ENCODE measurements around the gene CNN3. TPM values are rescaled to one million over a fixed set of nuclear protein-coding genes. Genes with fewer than 3 reads are reported as not detected.
A peak's percentile ranks its signal among the peaks of the same experiment; 100 is the strongest.

Gene CNN3
- total RNA-seq = 1 to 10 TPM; 1.6 TPM

DNA sequence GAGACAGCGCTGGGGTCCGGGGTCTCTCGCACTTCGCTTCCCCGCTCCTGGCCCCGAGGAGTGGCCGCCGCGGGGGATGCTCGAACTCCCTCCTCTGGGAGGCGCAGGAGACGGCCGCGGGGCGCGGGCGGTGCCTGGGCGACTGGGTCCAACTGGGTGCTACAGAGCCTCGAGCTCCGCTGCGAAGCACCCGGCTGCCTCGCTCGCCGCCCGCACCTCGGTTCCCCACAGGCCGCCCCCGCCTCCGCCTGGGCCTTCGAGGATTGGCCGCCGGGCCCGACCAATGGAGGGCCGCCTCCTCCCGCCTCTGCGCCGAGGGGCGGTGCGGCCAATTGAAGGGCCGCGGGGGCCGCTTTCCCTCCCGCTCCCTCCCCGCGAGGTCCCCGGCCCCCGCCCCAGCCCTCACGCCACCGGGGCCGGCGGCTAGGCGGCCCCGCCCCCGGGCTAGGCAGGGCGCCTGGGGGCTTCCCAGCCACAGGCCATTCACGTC, at the start of gene CNN3:
TSS of gene CNN3 (minus strand) at position 196 of the 490 bp plus-strand sequence. CDS start 216 bp downstream, outside the sequence.
- H3K27me3 Mint-ChIP-seq = peaks cover 59% of the 10 kb centered on the region
- ChIA-PET POLR2A (no interaction called here), CTCF (no interaction called here)
- H3K9me3 Mint-ChIP-seq = no peaks in the 10 kb centered on the region
- no peak within 1 kb of the TSS for H3K27ac Mint-ChIP-seq
- peak; percentile 46 for DNase-seq
- H3K4me3 Mint-ChIP-seq = peak within 1 kb of the TSS; percentile 69
- peaks cover 15% of the 10 kb centered on the region for H3K4me1 Mint-ChIP-seq
- peaks cover 3% of the 10 kb centered on the region for H3K36me3 Mint-ChIP-seq (ENCODE audit: low read depth)

DNA sequence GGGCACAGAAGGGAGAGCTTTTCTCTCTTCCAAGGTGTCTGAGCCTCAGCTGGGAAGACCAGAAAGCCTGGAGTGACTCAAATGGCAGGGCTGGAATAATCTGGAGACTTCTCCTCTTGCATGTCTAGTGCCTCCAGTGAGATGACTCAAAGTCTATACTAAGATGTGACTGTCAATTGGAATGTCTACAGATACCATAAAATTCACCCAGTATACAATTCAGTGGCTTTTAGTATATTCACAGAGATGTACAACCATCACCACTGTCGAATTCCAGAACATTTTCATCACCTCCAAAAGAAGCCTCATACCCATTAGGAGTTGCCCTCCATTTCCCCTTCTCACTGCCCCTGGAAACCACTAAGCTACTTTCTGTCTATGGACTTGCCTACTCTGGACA, 47.9 kb upstream of the CNN3 start:
- POLR2A ChIA-PET = no interaction called here
- Mint-ChIP-seq H3K36me3 (ENCODE audit: low read depth) (no peaks in the 10 kb centered on the region), H3K9me3 (no peaks in the 10 kb centered on the region), H3K27ac (no peak overlapping the region), H3K27me3 (no peaks in the 10 kb centered on the region), H3K4me3 (no peak overlapping the region), H3K4me1 (peaks cover 3% of the 10 kb centered on the region)
- CTCF ChIA-PET = no interaction called here
- no peak for DNase-seq

- H3K27ac Mint-ChIP-seq = no peak overlapping the region
- H3K9me3 Mint-ChIP-seq = no peaks in the 10 kb centered on the region
- no peaks in the 10 kb centered on the region for H3K27me3 Mint-ChIP-seq
- H3K4me1 Mint-ChIP-seq = peaks cover under 1% of the 10 kb centered on the region
- CTCF ChIA-PET = interaction anchor here (0.7 kb wide), 1 partner anchor 87 kb away, joined by 3 read pairs; no protein-coding TSS in a partner anchor
- H3K36me3 Mint-ChIP-seq (ENCODE audit: low read depth) = no peaks in the 10 kb centered on the region
- no peak for DNase-seq
- POLR2A ChIA-PET = no interaction called here
- H3K4me3 Mint-ChIP-seq = no peak overlapping the region
Observed at GRCh38 chr1:94974241-94974640, 47.3 kb upstream of the CNN3 start.

DNA sequence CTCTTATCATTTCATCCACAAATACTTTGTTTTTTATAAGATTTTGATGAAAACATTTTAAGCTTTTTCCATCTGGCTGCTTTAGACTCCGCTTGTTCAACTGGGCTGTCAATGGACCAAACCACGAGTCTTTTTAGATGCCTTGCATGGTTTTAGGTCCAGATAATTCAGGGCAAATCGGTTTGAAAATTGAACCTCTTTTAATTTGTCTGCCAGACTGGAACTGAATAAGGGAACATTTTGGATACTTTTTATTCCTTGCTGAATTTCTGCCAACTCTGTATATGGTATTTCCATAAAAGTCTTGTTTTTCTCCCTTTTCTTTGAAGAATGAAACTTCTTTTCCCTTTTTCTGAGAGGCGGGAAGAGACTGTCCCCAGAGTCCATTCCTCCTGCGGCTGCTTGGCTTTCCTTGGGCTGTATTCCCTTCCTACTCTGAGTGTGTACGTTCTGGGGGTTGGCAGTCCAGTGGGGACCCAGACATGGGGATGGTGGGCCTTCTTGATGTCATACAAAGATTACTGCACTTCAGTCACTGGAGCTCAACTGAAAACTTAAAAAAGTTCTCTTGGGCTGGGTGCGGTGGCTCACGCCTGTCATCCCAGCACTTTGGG, 46.5 kb upstream of the CNN3 start:
- DNase-seq = no peak
- H3K9me3 Mint-ChIP-seq = no peaks in the 10 kb centered on the region
- H3K36me3 Mint-ChIP-seq (ENCODE audit: low read depth) = no peaks in the 10 kb centered on the region
- H3K4me1 Mint-ChIP-seq = no peaks in the 10 kb centered on the region
- CTCF ChIA-PET = interaction anchor here (0.7 kb wide), 1 partner anchor 129 kb away, joined by 3 read pairs; no protein-coding TSS in a partner anchor
- POLR2A ChIA-PET = no interaction called here
- no peak overlapping the region for H3K4me3 Mint-ChIP-seq
- H3K27ac Mint-ChIP-seq = no peak overlapping the region
- no peaks in the 10 kb centered on the region for H3K27me3 Mint-ChIP-seq

DNA sequence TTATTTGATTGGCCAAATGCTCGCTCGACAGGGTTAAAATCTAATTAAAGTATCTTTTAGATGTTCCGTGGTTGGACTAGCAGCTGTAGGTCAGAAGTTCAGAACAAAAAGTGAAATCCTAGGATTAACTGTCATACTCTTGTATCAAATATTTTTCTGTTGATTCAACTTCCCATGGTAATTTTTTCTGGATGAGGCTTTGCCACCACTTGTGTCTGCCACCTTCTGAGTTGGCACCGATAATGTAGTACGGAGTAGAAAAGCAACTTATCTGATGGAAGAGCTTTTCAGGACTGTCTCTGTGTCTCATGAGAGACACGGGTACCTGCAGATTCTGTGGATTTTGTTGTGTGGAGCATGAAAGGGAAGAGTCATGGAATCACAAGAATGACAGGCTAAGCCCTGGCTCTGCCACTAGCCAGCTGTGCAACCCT, 44.6 kb upstream of the CNN3 start:
- no peaks in the 10 kb centered on the region for H3K4me1 Mint-ChIP-seq
- DNase-seq = no peak
- H3K4me3 Mint-ChIP-seq = no peak overlapping the region
- ChIA-PET POLR2A (no interaction called here), CTCF (no interaction called here)
- H3K27me3 Mint-ChIP-seq = no peaks in the 10 kb centered on the region
- no peak overlapping the region for H3K27ac Mint-ChIP-seq
- no peaks in the 10 kb centered on the region for H3K9me3 Mint-ChIP-seq
- no peaks in the 10 kb centered on the region for H3K36me3 Mint-ChIP-seq (ENCODE audit: low read depth)

GRCh38 chr1:94970783-94971182, 43.9 kb upstream of the CNN3 start:
- H3K27ac Mint-ChIP-seq = no peak overlapping the region
- no peaks in the 10 kb centered on the region for H3K36me3 Mint-ChIP-seq (ENCODE audit: low read depth)
- no peak overlapping the region for H3K4me3 Mint-ChIP-seq
- H3K9me3 Mint-ChIP-seq = no peaks in the 10 kb centered on the region
- no peaks in the 10 kb centered on the region for H3K4me1 Mint-ChIP-seq
- no peaks in the 10 kb centered on the region for H3K27me3 Mint-ChIP-seq
- no peak for DNase-seq
- ChIA-PET POLR2A (no interaction called here), CTCF (no interaction called here)

DNA sequence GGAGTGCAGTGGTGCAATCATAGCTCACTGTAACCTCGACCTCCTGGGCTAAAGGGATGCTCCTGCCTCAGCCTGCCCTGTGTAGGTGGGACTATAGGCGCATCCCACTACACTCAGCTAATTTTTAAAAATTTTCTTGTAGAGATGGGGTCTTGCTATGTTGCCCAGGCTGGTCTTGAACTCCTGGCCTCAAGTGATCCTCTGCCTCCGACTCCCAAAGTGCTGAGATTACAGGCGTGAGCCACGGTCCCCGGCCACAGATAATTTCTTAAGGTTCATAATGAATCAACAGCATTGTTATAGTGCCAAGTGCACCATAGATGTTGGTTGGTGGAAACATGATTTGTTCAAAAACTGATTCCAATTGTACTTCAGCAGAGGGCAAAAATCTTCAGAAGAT, 42.2 kb upstream of the CNN3 start:
- H3K4me3 Mint-ChIP-seq = no peak overlapping the region
- no peaks in the 10 kb centered on the region for H3K27me3 Mint-ChIP-seq
- no peak for DNase-seq
- no peaks in the 10 kb centered on the region for H3K9me3 Mint-ChIP-seq
- H3K4me1 Mint-ChIP-seq = no peaks in the 10 kb centered on the region
- H3K27ac Mint-ChIP-seq = no peak overlapping the region
- H3K36me3 Mint-ChIP-seq (ENCODE audit: low read depth) = no peaks in the 10 kb centered on the region
- ChIA-PET POLR2A (no interaction called here), CTCF (no interaction called here)

- H3K27ac Mint-ChIP-seq = no peak overlapping the region
- no peak overlapping the region for H3K4me3 Mint-ChIP-seq
- DNase-seq = no peak
- H3K36me3 Mint-ChIP-seq (ENCODE audit: low read depth) = no peaks in the 10 kb centered on the region
- no peaks in the 10 kb centered on the region for H3K9me3 Mint-ChIP-seq
- H3K27me3 Mint-ChIP-seq = no peaks in the 10 kb centered on the region
- peaks cover 5% of the 10 kb centered on the region for H3K4me1 Mint-ChIP-seq
- POLR2A ChIA-PET = no interaction called here
- CTCF ChIA-PET = interaction anchor here (1.6 kb wide), 1 partner anchor 16 kb away, joined by 3 read pairs; no protein-coding TSS in a partner anchor
Observed at GRCh38 chr1:94966033-94966432, 39.1 kb upstream of the CNN3 start.

GRCh38 chr1:94963864-94964263, 37.0 kb upstream of the CNN3 start:
- Mint-ChIP-seq H3K36me3 (ENCODE audit: low read depth) (no peaks in the 10 kb centered on the region), H3K4me1 (peaks cover 5% of the 10 kb centered on the region), H3K9me3 (no peaks in the 10 kb centered on the region), H3K27ac (no peak overlapping the region), H3K27me3 (no peaks in the 10 kb centered on the region), H3K4me3 (no peak overlapping the region)
- ChIA-PET CTCF (interaction anchor here (2.2 kb wide), 1 partner anchor 110 kb away, joined by 6 read pairs; no protein-coding TSS in a partner anchor), POLR2A (no interaction called here)
- no peak for DNase-seq

DNA sequence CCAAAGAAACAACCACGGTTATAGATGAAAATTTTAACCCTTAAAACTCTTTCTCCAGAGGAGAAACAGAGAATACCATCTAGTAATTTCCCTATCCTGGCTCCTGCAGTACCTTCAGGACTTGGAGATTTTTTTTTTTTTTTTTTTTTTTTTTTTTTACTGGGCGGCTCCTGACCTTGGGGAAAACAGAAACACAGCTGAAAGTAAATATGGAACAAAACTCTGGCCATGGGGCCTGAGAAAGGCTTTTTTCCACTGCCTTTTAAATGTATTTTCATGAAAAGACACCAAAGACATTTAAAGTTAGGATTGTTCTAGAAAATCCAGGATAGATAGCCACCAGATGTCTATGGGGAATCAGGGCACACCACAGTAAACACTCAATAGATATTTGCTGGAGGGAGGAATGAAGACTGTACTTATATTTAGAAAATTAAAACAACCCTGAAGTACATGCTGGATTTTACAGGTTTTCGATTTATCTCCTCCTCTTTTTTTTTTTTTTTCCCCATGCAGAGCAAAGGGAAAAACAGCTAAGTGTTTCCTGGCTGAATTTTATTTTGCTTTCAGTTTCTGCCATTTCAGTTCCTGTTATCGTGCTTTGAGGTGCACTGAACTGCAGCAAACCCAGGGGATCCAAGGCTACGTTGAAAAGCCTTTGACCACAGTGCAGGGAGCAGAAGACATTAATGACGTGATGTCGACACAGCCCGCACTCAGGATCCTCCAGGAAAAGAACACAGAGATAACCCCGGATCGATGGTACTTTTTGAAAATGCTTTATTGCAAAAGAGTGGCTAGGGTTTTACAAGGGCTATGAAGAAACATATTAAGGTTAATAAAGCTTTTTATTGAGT, 35.7 kb upstream of the CNN3 start:
- Mint-ChIP-seq H3K36me3 (ENCODE audit: low read depth) (no peaks in the 10 kb centered on the region), H3K27ac (peak overlapping the region; percentile 77), H3K9me3 (no peaks in the 10 kb centered on the region), H3K4me3 (peak overlapping the region; percentile 80), H3K4me1 (peaks cover 5% of the 10 kb centered on the region), H3K27me3 (no peaks in the 10 kb centered on the region)
- POLR2A ChIA-PET = interaction anchor here (1.0 kb wide), 1 partner anchor 39 kb away, joined by 3 read pairs; no protein-coding TSS in a partner anchor
- peak; percentile 43 for DNase-seq
- CTCF ChIA-PET = interaction anchor here (0.7 to 1.6 kb wide), 4 partner anchors 17 to 271 kb away, joined by 3 to 5 read pairs (median 4); no protein-coding TSS in a partner anchor

DNA sequence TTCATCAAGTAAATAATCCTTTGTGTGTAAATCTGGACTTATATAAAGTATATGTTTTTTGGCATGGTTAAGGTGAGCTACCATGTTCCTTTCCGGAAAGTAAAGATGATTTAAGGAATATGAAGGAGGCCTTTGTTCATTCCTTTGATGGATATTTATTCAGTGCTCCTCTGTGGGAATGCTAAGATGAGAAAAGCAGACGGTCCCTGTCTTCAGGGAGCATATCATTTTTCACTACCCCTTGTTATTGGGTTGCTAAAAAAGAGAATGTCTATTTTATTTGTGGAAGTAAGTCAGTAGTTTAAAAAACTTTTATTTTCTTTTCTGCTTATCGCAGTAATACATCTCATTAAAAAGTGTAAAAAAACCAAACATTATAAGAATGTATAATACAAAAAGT, 35.1 kb upstream of the CNN3 start:
- no peak overlapping the region for H3K4me3 Mint-ChIP-seq
- no peaks in the 10 kb centered on the region for H3K27me3 Mint-ChIP-seq
- CTCF ChIA-PET = interaction anchor here (1.6 kb wide), 1 partner anchor 17 kb away, joined by 4 read pairs; no protein-coding TSS in a partner anchor
- H3K36me3 Mint-ChIP-seq (ENCODE audit: low read depth) = no peaks in the 10 kb centered on the region
- POLR2A ChIA-PET = no interaction called here
- no peak for DNase-seq
- H3K9me3 Mint-ChIP-seq = no peaks in the 10 kb centered on the region
- H3K4me1 Mint-ChIP-seq = peaks cover 5% of the 10 kb centered on the region
- H3K27ac Mint-ChIP-seq = no peak overlapping the region

DNA sequence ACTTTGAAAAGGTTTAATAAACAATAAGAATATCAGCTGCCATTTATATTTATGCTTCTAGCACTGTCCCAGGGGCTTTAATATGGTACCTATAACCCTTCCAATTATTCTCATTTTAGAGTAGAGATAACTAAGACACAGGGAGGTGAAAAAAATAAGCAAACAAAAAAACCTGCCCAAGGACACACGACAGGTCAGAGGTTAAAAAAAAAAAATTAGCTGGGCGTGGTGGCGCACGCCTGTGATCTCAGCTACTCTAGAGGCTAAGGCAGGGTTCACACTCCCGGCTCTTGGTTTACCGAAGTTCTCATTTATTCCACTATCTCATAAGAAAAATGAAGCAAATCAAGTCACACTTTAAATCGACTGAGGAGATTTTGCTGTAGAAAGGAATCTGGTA, 34.7 kb upstream of the CNN3 start:
- Mint-ChIP-seq H3K4me3 (no peak overlapping the region), H3K27me3 (no peaks in the 10 kb centered on the region), H3K4me1 (peaks cover 5% of the 10 kb centered on the region), H3K9me3 (no peaks in the 10 kb centered on the region), H3K36me3 (ENCODE audit: low read depth) (no peaks in the 10 kb centered on the region), H3K27ac (no peak overlapping the region)
- POLR2A ChIA-PET = no interaction called here
- CTCF ChIA-PET = interaction anchor here (1.3 to 1.6 kb wide), 2 partner anchors 16 to 272 kb away, joined by 3 to 4 read pairs; partner anchors contain the start of gene RWDD3
- DNase-seq = no peak

GRCh38 chr1:94958081-94958480, 31.2 kb upstream of the CNN3 start:
- Mint-ChIP-seq H3K27ac (no peak overlapping the region), H3K36me3 (ENCODE audit: low read depth) (no peaks in the 10 kb centered on the region), H3K4me3 (no peak overlapping the region), H3K9me3 (no peaks in the 10 kb centered on the region), H3K4me1 (peaks cover 5% of the 10 kb centered on the region), H3K27me3 (no peaks in the 10 kb centered on the region)
- no peak for DNase-seq
- ChIA-PET POLR2A (no interaction called here), CTCF (no interaction called here)
